Activated CD4-positive, alpha-beta T cell treated with anti-CD3 and anti-CD28 coated beads, Interleukin-2, Interleukin-6, amounts not matched to agents 100 ng/mL and 50 ng/mL, durations not matched to agents 16 hours and 8 hours (primary cell): Measurements from ENCODE around the gene TUBB3.
"Not testable (repeated sequence)": the region's sequence is repeated elsewhere in the genome, so short reads cannot be mapped to it uniquely, and the experiment has no call there.

Source experiments
- DNase-seq: peaks from one replicate; pipeline ENCODE4 v3.0.0-alpha.2; 2020

Gene TUBB3

DNA sequence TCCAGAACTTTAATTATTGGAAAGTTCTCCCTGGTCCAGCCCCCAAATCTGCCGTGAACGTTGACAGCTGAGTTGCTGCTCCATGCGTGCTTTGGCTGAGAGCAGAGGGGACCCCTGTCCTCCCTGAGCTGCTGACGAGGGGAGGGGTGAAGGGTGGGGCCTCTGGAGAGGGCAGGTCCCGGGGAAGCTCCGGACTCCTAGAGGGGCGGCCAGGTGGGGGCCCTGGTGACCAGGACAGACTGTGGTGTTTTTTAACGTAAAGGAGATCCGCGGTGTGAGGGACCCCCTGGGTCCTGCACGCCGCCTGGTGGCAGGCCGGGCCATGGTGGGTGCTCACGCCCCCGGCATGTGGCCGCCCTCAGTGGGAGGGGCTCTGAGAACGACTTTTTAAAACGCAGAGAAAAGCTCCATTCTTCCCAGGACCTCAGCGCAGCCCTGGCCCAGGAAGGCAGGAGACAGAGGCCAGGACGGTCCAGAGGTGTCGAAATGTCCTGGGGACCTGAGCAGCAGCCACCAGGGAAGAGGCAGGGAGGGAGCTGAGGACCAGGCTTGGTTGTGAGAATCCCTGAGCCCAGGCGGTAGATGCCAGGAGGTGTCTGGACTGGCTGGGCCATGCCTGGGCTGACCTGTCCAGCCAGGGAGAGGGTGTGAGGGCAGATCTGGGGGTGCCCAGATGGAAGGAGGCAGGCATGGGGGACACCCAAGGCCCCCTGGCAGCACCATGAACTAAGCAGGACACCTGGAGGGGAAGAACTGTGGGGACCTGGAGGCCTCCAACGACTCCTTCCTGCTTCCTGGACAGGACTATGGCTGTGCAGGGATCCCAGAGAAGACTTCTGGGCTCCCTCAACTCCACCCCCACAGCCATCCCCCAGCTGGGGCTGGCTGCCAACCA lies 4.4 kb upstream of the TUBB3 start, which contains the start of gene MC1R:
Gene MC1R, plus strand, starts transcription at position 410 of the 895 bp plus-strand sequence. Its CDS starts 397 bp downstream, at position 807.
- peak; percentile 46 for DNase-seq

GRCh38 chr16:89919535-89920406 lies 3.4 kb upstream of the TUBB3 start:
- no peak for DNase-seq

GRCh38 chr16:89920723-89921122 lies 2.4 kb upstream of the TUBB3 start:
- peak; percentile 25 for DNase-seq

DNA sequence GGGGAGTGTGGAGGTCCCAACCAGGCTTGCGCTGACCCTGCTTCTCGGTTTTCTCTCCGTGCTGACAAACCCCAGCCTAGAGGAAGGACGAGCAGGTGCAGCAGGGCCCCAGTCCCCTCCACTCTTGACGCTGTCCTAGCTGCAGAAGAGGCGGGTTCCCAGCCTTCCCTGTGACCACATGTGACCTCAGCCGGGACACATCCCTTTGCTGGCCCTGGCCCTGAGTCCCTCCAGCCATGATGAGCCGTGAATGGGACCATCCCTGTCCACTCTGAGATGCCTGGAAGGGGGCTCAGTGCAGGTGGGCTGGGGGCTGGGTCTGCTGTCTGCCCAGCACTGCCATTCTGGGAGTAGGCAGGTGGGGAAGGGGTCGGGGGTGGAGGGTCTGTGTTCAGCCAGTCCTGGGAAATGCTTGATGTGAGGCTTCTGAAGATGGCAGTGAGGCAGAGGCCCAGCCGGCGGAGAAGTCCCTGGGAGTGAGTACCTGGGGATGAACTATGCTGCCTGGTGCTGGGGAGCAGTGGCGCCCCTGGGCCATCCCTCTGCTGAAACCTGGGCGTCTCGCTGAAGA lies 1.9 kb upstream of the TUBB3 start:
- DNase-seq = peak; percentile 28

GRCh38 chr16:89921702-89922476 lies 1.3 kb upstream of the TUBB3 start:
- DNase-seq = peak; percentile 84

- peak; percentile 75 for DNase-seq
Observed at GRCh38 chr16:89922477-89922883, 662 bp upstream of the TUBB3 start.

DNA sequence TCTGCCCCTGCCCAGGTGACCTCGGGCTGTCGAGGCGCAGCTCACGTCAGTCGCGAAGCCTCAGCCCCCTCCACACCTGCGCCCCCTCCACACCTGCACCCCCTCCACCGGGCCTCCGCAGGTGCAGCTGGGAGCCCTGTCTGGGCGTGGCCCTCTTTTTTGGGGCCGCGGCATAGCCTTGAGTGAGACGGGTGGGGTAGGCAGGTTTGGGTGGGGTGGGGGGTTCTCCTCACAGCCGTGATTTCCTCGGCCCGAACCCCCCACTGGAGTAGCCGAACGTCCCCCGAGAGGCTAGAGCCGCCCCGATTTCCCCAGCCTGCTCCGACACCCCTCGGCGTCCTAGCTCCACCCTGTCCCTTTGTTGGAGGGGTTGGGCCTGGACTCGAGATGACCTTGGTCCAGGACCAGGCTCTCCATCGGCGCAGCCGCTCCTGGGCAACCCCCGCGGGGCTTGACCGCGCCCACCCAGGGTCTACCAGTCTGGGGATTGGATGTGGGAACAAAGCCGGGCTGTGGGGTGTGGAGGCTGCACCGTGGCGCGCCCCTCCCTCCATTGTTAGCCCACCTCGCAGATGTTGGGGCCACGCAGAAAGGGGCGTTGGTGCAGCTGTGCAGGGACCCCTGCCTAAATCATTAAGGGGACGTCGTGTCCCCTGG lies 626 bp downstream of the TUBB3 start:
- DNase-seq = no peak

DNA sequence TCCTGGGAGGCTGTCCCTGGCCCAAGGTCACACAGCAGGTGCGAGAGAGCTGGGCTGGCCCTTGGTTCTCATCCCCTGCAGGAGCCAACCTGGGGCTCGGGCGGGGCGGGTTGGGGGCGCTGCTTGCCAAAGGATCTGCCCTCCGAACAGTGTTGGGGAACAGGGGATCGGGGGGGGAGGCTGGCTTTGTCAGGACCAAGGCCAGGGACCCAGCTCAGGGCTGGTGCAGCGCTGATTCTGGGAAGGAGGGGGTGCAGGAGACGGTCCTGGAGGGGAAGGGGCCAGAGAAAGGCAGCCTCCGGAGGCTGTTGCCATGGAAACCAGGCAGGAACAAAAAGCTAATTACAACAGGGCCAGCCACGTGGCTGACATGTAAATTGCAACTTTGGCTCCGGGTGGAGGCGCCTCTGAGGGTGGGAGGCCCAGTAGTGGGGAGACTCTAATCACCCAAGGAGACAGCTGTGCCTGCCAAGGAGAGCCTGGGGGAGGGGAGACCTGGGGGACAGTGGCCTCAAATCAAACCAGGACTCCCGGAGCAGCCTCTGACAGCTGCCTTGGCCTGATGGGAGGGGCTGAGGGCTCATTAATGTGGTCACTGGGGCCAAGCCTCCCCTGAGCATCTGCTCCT lies 1.3 kb downstream of the TUBB3 start:
- peak; percentile 58 for DNase-seq

DNA sequence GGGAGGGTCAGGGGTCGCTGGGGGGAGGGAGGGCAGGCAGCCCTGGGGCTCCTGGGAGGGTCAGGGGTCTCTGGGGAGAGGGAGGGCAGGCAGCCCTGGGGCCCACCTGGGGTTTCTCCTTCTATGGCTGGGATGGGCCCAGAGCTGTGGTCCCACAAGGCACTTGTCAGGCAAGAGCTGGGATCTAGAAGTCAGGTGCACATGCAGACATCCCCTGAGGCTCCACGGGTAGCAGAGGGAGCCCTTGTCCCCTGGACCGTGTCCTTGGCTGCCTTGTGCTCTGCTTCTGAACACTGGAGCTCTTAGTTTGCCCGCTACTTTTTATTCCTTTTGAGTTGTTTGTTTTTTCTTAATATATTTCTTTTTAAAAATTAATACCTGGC lies 1.8 kb downstream of the TUBB3 start:
- DNase-seq = no peak

- no peak for DNase-seq
Observed at GRCh38 chr16:89925596-89926079, 2.5 kb downstream of the TUBB3 start.

DNA sequence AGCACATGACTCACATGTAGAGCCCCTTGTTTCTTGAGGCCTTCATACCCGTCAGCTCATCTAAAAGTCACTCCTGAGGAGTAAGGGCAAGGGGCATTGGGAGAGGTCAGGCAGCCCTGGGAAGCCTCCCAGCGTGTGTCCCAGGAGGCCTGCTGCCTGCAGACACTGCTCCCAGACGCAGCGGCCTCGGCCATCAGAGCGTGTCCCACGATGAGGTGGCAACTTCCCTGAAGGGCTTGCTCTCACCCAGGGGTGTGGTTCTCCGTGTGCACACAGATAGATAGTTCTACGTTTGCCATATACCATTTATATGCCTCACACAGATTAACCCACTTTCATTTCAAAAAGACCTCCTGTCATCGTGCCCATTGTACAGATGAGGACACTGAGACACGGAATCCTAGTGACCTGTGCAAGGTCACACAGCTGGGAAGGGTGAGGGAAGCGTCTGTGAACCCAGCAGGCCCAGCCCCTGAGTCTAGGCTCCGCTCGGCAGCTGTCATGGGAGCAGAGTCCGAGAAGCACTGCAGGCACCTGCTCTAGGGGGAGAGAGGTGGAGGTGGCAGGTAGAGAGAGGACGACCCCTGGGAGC lies 8.3 kb downstream of the TUBB3 start:
- no peak for DNase-seq

- DNase-seq = no peak
Observed at GRCh38 chr16:89931964-89932363, 8.8 kb downstream of the TUBB3 start.

DNA sequence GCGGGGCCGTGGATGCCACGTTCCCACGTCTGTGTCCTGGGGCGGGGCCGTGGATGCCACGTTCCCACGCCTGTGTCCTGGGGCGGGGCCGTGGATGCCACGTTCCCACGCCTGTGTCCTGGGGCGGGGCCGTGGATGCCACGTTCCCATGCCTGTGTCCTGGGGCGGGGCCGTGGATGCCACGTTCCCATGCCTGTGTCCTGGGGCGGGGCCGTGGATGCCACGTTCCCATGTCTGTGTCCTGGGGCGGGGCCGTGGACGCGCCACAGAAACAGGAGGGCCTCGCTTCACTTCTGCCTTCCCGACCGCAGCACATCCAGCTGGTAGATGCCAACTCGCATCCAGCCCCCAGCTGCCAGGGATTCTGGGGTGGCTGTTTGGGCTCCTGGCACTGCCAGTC lies 10.9 kb downstream of the TUBB3 start:
- not testable (repeated sequence) for DNase-seq

DNA sequence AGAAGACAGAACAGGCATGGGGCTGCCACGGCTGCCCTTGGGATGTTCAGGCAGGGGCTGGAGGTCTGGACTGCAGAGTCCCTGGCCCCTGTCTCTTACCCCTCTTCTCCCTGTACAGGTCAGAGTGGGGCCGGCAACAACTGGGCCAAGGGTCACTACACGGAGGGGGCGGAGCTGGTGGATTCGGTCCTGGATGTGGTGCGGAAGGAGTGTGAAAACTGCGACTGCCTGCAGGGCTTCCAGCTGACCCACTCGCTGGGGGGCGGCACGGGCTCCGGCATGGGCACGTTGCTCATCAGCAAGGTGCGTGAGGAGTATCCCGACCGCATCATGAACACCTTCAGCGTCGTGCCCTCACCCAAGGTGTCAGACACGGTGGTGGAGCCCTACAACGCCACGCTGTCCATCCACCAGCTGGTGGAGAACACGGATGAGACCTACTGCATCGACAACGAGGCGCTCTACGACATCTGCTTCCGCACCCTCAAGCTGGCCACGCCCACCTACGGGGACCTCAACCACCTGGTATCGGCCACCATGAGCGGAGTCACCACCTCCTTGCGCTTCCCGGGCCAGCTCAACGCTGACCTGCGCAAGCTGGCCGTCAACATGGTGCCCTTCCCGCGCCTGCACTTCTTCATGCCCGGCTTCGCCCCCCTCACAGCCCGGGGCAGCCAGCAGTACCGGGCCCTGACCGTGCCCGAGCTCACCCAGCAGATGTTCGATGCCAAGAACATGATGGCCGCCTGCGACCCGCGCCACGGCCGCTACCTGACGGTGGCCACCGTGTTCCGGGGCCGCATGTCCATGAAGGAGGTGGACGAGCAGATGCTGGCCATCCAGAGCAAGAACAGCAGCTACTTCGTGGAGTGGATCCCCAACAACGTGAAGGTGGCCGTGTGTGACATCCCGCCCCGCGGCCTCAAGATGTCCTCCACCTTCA lies 11.7 kb downstream of the TUBB3 start:
- no peak for DNase-seq

DNA sequence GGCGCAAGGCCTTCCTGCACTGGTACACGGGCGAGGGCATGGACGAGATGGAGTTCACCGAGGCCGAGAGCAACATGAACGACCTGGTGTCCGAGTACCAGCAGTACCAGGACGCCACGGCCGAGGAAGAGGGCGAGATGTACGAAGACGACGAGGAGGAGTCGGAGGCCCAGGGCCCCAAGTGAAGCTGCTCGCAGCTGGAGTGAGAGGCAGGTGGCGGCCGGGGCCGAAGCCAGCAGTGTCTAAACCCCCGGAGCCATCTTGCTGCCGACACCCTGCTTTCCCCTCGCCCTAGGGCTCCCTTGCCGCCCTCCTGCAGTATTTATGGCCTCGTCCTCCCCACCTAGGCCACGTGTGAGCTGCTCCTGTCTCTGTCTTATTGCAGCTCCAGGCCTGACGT lies 12.5 kb downstream of the TUBB3 start:
- DNase-seq = not testable (repeated sequence)

DNA sequence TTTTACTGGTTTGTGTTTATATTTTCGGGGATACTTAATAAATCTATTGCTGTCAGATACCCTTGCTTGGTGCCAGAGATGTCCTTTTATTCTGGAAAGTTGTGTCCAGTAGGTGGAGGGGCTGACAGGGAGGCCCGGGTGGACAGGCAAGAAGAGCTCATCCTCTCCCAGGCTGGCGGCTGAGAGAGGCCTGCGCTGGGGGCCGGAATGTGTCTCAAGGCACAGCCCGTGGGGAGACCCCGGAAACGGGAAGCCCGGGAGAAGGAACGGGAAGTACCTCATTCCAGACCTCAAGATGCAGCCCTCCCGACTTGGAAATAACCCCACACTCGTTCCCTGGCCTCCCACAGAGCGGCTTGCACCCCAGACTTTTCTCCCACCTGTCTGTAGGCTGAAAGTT lies 12.9 kb downstream of the TUBB3 start:
- DNase-seq = no peak

GRCh38 chr16:89936508-89936907 lies 13.4 kb downstream of the TUBB3 start:
- DNase-seq = no peak

DNA sequence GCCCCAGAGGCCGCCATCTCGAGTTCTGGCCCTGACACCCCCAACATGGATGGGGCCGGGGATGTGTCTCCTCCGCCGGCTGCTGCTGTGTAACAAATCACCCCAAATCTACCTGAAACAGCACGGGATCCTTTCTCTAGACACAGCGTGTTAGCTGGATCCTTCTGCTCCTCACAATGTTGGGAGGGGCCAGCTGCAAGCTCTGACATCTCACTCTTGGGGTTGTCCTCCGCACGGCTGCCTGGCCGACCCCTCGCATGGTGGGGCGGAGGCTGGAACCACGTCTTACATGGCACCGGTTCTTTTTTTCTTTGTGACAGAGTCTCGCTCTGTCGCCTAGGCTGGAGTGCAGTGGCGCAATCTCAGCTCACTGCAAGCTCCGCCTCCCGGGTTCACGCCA lies 13.8 kb downstream of the TUBB3 start:
- no peak for DNase-seq

DNA sequence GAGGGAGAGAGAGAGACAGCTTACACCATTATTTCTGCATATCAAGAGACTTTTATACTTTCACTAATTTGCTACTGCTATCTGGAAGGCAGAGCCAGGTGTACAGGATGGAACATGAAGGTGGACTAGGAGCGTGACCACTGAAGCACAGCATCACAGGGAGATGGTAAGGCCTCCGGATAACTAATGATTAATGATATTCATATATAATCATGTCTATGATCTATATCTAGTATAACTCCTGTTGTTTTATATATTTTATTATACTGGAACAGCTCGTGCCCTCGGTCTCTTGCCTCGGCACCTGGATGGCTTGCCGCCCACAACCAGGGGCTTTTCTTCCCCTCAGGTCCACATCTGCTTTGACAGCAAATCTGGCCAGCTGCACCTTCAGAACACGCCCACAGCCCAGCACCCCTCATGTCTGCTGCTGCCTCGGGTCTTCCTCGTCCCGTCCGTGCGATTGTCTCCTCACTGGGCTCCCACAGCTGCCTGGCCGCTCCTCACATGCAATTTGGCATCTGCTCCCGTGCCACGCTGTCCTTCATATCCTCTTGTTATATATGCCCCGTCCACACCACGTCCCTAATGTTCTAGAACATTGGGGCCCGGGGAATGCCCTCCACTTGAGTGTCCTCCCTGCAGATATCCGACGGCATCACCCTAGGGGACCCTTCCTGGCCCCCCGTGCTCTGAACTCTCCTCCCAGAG lies 15.2 kb downstream of the TUBB3 start:
- DNase-seq = no peak
